Right lobe of liver (tissue), 6 donors: ENCODE data around the gene UPF1. TPM values are rescaled to one million over a fixed set of nuclear protein-coding genes. Genes with fewer than 3 reads are reported as not detected.

Source experiments
- ATAC-seq, 4 donors: fragments of 200-7000 bp; cut with Tn5 transposase; one replicate each; pipeline ENCODE4 v1.9.1; 2020; ENCODE audit warnings: mild to moderate bottlenecking in 4 of 4, moderate library complexity in 4 of 4
- DNase-seq, 3 donors: peaks; one replicate each; pipeline ENCODE4 v3.0.0-alpha.2; 2020
- H3K27ac ChIP-seq, 3 donors: fragments of 200-600 bp; one replicate each; pipeline ENCODE4 v1.8.0; 2022
- H3K27me3 ChIP-seq, 2 donors: fragments of 200-600 bp; one replicate each; pipeline ENCODE4 v1.8.0; 2022
- H3K36me3 ChIP-seq, 4 donors: fragments of 200-600 bp; sonication (generic) in 1 of 4; one replicate each; pipeline versions ENCODE4 v1.5.1 to v1.8.0; 2017 to 2022; ENCODE audit warnings: control low read depth in 1 of 4
- H3K4me1 ChIP-seq, 4 donors: fragments of 200-600 bp; sonication (generic) in 1 of 4; one replicate each; pipeline versions ENCODE4 v1.5.1 to v1.8.0; 2017 to 2022; ENCODE audit warnings: control low read depth in 1 of 4
- H3K4me3 ChIP-seq, 3 donors: fragments of 200-600 bp; one replicate each; pipeline ENCODE4 v1.8.0; 2022
- H3K9me3 ChIP-seq, 4 donors: fragments of 200-600 bp; sonication (generic) in 1 of 4; one replicate each; pipeline versions ENCODE4 v1.5.1 to v1.8.0; 2017 to 2022; ENCODE audit warnings: control low read depth in 1 of 4
- CTCF ChIP-seq, 4 donors: fragments of 200-600 bp in 3 of 4; fragments of 450-650 bp in 1 of 4; IDR thresholded peaks; one replicate each; pipeline versions ENCODE4 v1.5.1 to v1.8.0; 2016 to 2022; ENCODE audit warnings: antibody characterized with exemption in 4 of 4, mild to moderate bottlenecking in 2 of 4
- POLR2A ChIP-seq: fragments of 450-650 bp; IDR thresholded peaks from one replicate; pipeline ENCODE4 v1.6.1; 2017; ENCODE audit warnings: antibody characterized with exemption, mild to moderate bottlenecking
- WGBS: methylation state at CpG from one replicate; pipeline ENCODE4 v1.1.6; 2018; ENCODE audit warnings: low coverage, low lambda C conversion rate; ENCODE audit not compliant: insufficient coverage; ENCODE audit errors: missing lambda C conversion rate; 5-methylcytosine and 5-hydroxymethylcytosine counted together
- intact Hi-C, 2 donors: fragments of 100-400 bp; cut with DNase I; formaldehyde crosslinking; loops; one replicate each; pipeline versions ENCODE4 v1.11.2 to v1.14.1; 2022
- total RNA-seq, 6 experiments: library from RNA; depleted of rRNA in 2 of 6; stranded (reverse); fragments of >200 nt in 2 of 6; fragmentation: NEBNext Ultra II Directional in 3 of 6; extraction: Animal tissue kit (Norgen Biotek cat#: 25700) in 3 of 6; gene quantifications; one replicate each; pipeline versions ENCODE4 v1.1.0 to v1.2.4, GENCODE V29; 2016 to 2023
- donor health status: DM: no; HTN: yes; CAD: no.
- donor health status: DM: no; HTN: no; CAD: no.
- donor health status: DM: no; HTN: no; CAD: no.
- donor health status: DM: no; HTN: yes; CAD: no.
- donor health status: DM: no; HTN: yes; CAD: no.

Gene UPF1
- total RNA-seq, 6 experiments from 2014 or later = 34.0 to 61.0 (median 41.3) TPM

- Histone ChIP-seq H3K27ac (no peak overlapping the region), H3K27me3 (no peaks in the 10 kb centered on the region), H3K9me3 (no peaks in the 10 kb centered on the region), H3K4me1 (no peaks in the 10 kb centered on the region), H3K36me3 (peaks cover 0 to 42% (median 19%) of the 10 kb centered on the region in 4 donors), H3K4me3 (no peak overlapping the region)
- DNase-seq (peak in 1 of 3 donors; percentile 49), ATAC-seq (peak in 3 of 4 donors; percentile 5 to 9 (median 8))
- no peak for TF ChIP-seq CTCF (IDR thresholded peaks at IDR 0.05)
- no peak for TF ChIP-seq POLR2A
- intact Hi-C loops = no loop called here
- 47% methylated on average over 7 of the region's 77 CpGs for WGBS
Observed at GRCh38 chr19:18868380-18869022, 36.7 kb downstream of the UPF1 start.

- H3K4me3 ChIP-seq = no peak overlapping the region
- H3K9me3 ChIP-seq = no peaks in the 10 kb centered on the region
- TF ChIP-seq POLR2A (no peak), CTCF (IDR thresholded peaks at IDR 0.05) (no peak)
- ATAC-seq (peak in 1 of 4 donors; percentile 4), DNase-seq (peak in 1 of 3 donors; percentile 48)
- no peaks in the 10 kb centered on the region for H3K27me3 ChIP-seq
- intact Hi-C loops = no loop called here
- H3K4me1 ChIP-seq = no peaks in the 10 kb centered on the region
- H3K27ac ChIP-seq = no peak overlapping the region
- 7% methylated on average over 8 of the region's 71 CpGs for WGBS
- H3K36me3 ChIP-seq = peaks cover 0 to 36% (median 16%) of the 10 kb centered on the region in 4 donors
Observed at GRCh38 chr19:18869023-18869618, 37.4 kb downstream of the UPF1 start.

- peak in 1 of 3 donors; percentile 49 for DNase-seq
- no peak for ATAC-seq
- Histone ChIP-seq H3K4me1 (no peaks in the 10 kb centered on the region), H3K27ac (no peak overlapping the region), H3K27me3 (no peaks in the 10 kb centered on the region), H3K9me3 (no peaks in the 10 kb centered on the region), H3K4me3 (no peak overlapping the region), H3K36me3 (peaks cover 0 to 28% (median 11%) of the 10 kb centered on the region in 4 donors)
- TF ChIP-seq POLR2A (no peak), CTCF (IDR thresholded peaks at IDR 0.05) (no peak)
- intact Hi-C loops = no loop called here
- 23% methylated on average over 4 of the region's 62 CpGs for WGBS
Observed at GRCh38 chr19:18869781-18870530, 38.2 kb downstream of the UPF1 start.

GRCh38 chr19:18870531-18871172 lies 38.9 kb downstream of the UPF1 start:
- Histone ChIP-seq H3K4me3 (no peak overlapping the region), H3K27me3 (no peaks in the 10 kb centered on the region), H3K36me3 (peaks cover 0 to 21% (median 7%) of the 10 kb centered on the region in 4 donors), H3K9me3 (no peaks in the 10 kb centered on the region), H3K27ac (no peak overlapping the region), H3K4me1 (no peaks in the 10 kb centered on the region)
- intact Hi-C loops = no loop called here
- TF ChIP-seq CTCF (IDR thresholded peaks at IDR 0.05) (no peak), POLR2A (no peak)
- ATAC-seq = no peak
- 45% methylated on average over 13 of the region's 25 CpGs for WGBS
- peak in 1 of 3 donors; percentile 37 for DNase-seq
